ENCODE results near the gene KIF7. TPM values are rescaled to one million over a fixed set of nuclear protein-coding genes. Genes with fewer than 3 reads are reported as not detected.
A peak's percentile ranks its signal among the peaks of the same experiment; 100 is the strongest.
"Not testable (repeated sequence)": the region's sequence is repeated elsewhere in the genome, so short reads cannot be mapped to it uniquely, and the experiment has no call there.

Gene KIF7, protein sequence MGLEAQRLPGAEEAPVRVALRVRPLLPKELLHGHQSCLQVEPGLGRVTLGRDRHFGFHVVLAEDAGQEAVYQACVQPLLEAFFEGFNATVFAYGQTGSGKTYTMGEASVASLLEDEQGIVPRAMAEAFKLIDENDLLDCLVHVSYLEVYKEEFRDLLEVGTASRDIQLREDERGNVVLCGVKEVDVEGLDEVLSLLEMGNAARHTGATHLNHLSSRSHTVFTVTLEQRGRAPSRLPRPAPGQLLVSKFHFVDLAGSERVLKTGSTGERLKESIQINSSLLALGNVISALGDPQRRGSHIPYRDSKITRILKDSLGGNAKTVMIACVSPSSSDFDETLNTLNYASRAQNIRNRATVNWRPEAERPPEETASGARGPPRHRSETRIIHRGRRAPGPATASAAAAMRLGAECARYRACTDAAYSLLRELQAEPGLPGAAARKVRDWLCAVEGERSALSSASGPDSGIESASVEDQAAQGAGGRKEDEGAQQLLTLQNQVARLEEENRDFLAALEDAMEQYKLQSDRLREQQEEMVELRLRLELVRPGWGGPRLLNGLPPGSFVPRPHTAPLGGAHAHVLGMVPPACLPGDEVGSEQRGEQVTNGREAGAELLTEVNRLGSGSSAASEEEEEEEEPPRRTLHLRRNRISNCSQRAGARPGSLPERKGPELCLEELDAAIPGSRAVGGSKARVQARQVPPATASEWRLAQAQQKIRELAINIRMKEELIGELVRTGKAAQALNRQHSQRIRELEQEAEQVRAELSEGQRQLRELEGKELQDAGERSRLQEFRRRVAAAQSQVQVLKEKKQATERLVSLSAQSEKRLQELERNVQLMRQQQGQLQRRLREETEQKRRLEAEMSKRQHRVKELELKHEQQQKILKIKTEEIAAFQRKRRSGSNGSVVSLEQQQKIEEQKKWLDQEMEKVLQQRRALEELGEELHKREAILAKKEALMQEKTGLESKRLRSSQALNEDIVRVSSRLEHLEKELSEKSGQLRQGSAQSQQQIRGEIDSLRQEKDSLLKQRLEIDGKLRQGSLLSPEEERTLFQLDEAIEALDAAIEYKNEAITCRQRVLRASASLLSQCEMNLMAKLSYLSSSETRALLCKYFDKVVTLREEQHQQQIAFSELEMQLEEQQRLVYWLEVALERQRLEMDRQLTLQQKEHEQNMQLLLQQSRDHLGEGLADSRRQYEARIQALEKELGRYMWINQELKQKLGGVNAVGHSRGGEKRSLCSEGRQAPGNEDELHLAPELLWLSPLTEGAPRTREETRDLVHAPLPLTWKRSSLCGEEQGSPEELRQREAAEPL (N-terminal part only)
- total RNA-seq, result 0.21 TPM

DNA sequence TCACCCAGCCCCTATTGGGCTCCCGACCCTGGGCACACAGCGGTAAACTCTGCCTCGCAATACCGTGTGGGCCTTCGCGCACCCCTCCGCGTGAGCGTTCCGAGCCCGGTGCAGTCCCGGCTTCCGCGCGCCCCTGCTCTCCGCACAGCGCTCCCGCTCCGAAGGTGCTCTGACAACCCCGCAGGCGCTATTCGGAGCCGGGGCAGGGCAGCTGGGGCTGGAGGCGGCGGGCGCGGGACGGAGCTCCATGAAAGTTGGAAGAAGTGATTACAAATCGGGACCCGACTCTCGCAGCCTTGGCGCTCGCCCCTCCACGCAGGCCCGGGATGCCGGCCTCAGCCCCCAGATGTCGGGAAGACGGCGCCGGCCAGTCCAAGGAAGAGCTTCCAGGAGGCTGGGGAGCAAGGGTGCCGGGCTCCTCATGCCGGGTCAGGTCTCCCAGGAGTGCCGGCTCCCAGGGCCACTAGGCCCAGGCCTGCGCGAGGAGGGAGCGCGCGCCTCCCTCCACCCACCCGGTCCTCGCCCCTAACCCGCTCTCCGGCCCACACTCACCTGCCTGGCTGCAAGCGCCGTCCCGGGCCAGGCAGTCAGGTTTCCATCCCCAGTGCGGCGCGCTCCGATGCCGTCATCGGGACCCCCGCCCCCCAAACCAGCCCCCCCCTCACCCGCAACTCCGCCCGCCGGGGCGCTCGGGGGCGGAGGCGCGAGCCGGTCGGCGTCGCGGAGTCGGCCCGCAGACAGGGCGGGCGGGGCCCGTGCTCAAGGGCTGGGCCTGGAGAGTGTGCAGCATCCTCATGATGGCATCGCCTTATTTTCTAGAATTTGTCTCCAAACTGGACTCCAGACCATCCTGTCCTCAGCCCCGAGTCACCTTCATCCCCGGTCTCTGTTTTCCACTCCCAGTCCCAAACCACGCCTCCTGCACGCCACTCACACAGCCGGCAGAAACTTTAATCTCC, at the start of gene KIF7:
Gene KIF7, minus strand, starts transcription at position 621 of the 959 bp plus-strand sequence. CDS start 2,537 bp downstream, outside the sequence.
- H3K4me1 ChIP-seq (ENCODE audit: insufficient read depth, low read length), result peaks cover 9% of the 10 kb centered on the region
- H3K9me3 ChIP-seq (ENCODE audit: low read depth, low read length), result no peaks in the 10 kb centered on the region
- peaks cover 27% of the 10 kb centered on the region for H3K27me3 ChIP-seq (ENCODE audit: insufficient read depth, low read length)
- H3K4me3 ChIP-seq (ENCODE audit: low read length), result no peak within 1 kb of the TSS

DNA sequence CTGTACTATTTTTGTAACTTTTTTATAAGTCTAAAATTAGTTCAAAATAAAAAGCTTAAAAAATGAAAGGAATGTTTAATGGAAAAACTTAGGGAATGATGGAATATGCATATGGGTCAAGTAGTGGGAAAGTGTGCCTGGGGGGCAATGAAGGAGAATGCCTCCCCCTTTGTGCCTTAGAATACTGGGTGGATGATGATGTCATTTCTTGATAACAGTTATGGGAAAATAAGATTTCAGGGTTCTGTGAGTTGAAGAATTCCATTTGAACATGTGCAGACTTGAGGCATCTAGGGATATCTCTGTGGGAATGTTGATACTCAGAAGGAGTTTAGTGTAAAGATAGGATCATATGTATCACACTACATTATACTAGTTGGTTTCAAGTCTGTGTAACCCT, 49.1 kb upstream of the KIF7 start:
- Histone ChIP-seq H3K4me1 (ENCODE audit: insufficient read depth, low read length) (no peaks in the 10 kb centered on the region), H3K27me3 (ENCODE audit: insufficient read depth, low read length) (no peaks in the 10 kb centered on the region), H3K4me3 (ENCODE audit: low read length) (no peak overlapping the region), H3K9me3 (ENCODE audit: low read depth, low read length) (no peaks in the 10 kb centered on the region)

DNA sequence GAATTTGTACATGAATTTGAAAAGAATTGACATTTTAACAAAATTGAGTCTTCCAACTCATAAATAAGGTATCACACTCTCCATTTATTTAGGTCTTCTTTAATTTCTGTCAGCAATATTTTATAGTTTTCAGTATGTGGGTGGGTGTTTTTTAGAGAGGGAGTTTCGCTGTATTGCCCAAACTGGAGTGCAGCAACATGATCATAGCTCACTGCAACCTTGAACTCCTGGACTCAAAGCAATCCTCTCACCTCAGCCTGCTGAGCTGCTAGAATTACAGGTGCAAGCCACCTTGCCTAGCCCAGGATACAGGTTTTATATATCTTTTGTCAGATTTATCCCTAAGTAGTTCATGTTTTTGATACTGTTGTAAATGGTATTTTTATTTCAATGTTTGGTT, 39.9 kb upstream of the KIF7 start:
- peaks cover 6% of the 10 kb centered on the region for H3K4me1 ChIP-seq (ENCODE audit: insufficient read depth, low read length)
- no peaks in the 10 kb centered on the region for H3K9me3 ChIP-seq (ENCODE audit: low read depth, low read length)
- peaks cover 6% of the 10 kb centered on the region for H3K27me3 ChIP-seq (ENCODE audit: insufficient read depth, low read length)
- no peak overlapping the region for H3K4me3 ChIP-seq (ENCODE audit: low read length)

DNA sequence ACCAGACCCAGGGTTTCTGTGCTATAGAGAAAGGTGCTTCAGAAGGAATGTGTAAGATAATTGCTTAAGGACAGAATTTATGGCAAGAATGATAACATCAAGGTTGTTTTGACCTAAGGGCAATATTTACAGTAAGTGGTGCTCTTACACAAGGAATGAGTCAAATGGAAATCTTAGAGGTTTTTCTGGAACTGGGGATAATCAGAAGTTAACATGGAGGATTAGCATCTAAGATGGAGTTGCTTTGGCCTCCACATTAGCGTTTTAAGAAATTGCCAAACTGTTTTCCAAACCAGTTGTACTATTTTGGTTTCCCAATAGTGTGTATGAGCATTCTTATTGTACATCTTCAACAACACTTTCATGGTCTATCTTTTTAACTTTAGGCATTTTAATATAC, 38.4 kb upstream of the KIF7 start:
- Histone ChIP-seq H3K27me3 (ENCODE audit: insufficient read depth, low read length) (peaks cover under 1% of the 10 kb centered on the region), H3K9me3 (ENCODE audit: low read depth, low read length) (no peaks in the 10 kb centered on the region), H3K4me1 (ENCODE audit: insufficient read depth, low read length) (peaks cover 11% of the 10 kb centered on the region), H3K4me3 (ENCODE audit: low read length) (no peak overlapping the region)

DNA sequence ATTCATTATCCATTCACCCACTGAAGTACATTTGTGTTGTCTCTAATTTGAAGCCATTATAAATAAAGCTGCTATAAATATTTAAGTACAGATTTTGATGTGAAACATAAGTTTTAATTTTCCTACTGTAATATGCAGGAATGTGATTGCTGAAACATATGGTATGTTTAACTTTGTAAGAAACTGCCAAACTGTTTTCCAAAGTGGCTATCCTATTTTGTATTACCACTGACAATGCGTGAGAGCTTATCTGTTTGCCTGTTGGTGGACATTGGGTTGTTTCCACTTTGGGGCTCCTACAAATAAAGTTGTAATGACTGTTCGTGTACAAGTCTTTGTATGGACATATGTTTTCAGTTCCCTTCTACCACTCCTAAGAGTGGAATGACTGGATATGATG, 37.8 kb upstream of the KIF7 start:
- H3K4me3 ChIP-seq (ENCODE audit: low read length), result no peak overlapping the region
- H3K4me1 ChIP-seq (ENCODE audit: insufficient read depth, low read length), result peaks cover 11% of the 10 kb centered on the region
- H3K27me3 ChIP-seq (ENCODE audit: insufficient read depth, low read length), result no peaks in the 10 kb centered on the region
- H3K9me3 ChIP-seq (ENCODE audit: low read depth, low read length), result no peaks in the 10 kb centered on the region

DNA sequence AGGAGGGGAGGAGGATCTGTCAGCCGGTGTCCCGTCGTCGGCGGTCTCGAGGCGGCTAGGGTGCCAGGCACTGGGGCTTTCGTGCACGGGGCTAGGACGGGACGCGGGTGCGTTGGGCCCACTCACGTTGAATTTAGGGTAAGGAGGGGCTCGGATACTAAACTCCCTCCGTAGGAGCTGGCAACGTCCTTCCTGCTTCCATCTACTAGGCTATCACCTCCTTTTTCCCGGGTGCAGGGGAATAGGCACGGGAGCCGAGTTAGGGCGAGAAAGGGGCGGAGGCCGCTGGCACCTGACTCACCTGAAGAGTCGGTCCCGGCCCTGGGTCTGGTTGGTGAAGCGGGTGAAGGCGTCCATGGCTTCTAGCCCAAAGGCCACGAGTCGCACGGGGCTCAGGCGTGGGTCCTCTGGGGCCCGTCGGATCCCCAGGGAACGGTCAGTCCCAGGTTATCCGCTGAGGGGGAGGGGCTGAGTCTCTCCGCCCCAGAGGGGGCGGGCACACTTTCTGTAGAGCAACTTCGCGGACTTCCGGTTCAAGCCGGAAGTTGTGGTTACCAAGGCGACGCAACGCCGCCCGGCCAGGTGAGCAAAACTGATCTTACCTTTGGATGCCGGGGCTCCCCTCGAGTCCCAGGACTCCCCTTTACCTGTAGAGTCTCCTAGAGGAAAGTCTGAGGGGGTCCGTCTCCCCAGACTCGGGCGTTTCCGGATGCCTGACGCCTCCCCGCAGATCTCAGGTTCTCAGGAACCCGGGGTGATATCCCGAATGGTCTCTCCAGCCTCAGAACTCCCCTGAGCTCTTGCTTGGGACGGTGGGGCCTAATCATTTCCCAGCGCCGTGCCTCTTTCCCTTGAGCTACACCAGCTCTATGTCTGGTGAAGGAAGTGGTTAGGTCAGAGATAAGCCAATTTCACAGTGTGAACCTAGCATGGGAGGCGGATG, 35.3 kb upstream of the KIF7 start, which contains the start of the genes PEX11A and WDR93:
Gene PEX11A, minus strand, starts transcription at position 479 of the 943 bp plus-strand sequence. Its CDS starts 122 bp downstream, at position 357.
Gene WDR93, plus strand, starts transcription at position 536 of the 943 bp plus-strand sequence. CDS start 10,936 bp downstream, outside the sequence.
- H3K4me1 ChIP-seq (ENCODE audit: insufficient read depth, low read length), result peaks cover 11% of the 10 kb centered on the region
- H3K4me3 ChIP-seq (ENCODE audit: low read length), result peak within 1 kb of the TSS; percentile 76
- H3K9me3 ChIP-seq (ENCODE audit: low read depth, low read length), result no peaks in the 10 kb centered on the region
- H3K27me3 ChIP-seq (ENCODE audit: insufficient read depth, low read length), result no peaks in the 10 kb centered on the region

DNA sequence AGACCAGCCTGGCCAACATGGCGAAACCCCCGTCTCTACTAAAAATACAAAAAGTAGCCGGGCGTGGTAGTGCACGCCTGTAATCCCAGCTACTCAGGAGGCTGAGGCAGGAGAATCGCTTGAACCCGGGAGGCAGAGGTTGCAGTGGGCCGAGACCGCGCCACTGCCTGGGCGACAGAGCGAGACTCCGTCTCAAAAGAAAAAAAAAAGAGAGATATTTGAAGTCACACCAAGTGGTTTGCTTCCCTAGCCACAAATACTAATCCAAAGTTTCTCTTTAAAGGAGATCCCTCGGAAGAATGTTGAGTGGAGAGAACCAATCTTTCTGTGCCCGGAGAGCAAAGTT, 34.6 kb upstream of the KIF7 start:
- Histone ChIP-seq H3K4me1 (ENCODE audit: insufficient read depth, low read length) (peaks cover 11% of the 10 kb centered on the region), H3K4me3 (ENCODE audit: low read length) (peak overlapping the region; percentile 76)
- H3K27me3 ChIP-seq (ENCODE audit: insufficient read depth, low read length); H3K9me3 ChIP-seq (ENCODE audit: low read depth, low read length): not testable (repeated sequence)

DNA sequence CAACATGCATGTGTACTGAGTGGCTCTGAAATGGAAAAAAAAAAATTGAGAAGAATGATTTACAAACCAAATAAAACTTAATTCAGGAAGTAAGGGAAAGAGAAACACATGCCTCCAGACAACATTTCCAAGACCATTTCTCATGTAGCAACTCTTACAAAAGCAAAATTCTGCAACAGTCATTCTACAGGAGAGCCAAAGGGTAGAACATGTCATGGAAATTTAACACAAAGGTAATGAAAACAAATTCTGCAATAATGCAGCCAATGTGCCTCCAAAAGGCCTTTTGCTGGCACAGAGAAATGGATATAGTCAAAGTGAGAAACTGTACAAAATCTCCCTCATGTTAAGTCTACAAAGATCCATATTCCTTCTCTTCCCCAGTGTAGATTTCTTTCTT, 31.3 kb upstream of the KIF7 start:
- H3K4me3 ChIP-seq (ENCODE audit: low read length), result no peak overlapping the region
- no peaks in the 10 kb centered on the region for H3K9me3 ChIP-seq (ENCODE audit: low read depth, low read length)
- H3K4me1 ChIP-seq (ENCODE audit: insufficient read depth, low read length), result peaks cover 11% of the 10 kb centered on the region
- H3K27me3 ChIP-seq (ENCODE audit: insufficient read depth, low read length), result no peaks in the 10 kb centered on the region

DNA sequence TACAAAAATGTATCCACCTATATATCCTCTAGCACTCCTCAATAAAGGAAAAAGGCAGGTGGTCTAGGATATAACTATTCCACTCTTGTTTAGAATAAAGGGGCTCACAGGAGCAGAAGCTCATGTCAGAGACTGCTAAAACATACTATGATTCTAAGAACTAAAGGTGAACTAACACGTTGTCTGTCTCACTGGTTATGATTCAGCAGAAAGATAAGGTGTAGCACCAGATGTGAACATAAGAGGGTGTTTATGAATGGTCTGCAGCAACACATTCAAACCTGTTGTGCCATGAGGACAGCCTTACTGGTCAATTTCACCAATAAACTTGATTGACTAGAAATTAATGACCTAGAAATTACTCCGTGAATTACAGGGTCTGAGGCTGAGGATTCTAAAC, 30.7 kb upstream of the KIF7 start:
- no peak overlapping the region for H3K4me3 ChIP-seq (ENCODE audit: low read length)
- H3K27me3 ChIP-seq (ENCODE audit: insufficient read depth, low read length), result no peaks in the 10 kb centered on the region
- no peaks in the 10 kb centered on the region for H3K9me3 ChIP-seq (ENCODE audit: low read depth, low read length)
- H3K4me1 ChIP-seq (ENCODE audit: insufficient read depth, low read length), result peaks cover 9% of the 10 kb centered on the region

DNA sequence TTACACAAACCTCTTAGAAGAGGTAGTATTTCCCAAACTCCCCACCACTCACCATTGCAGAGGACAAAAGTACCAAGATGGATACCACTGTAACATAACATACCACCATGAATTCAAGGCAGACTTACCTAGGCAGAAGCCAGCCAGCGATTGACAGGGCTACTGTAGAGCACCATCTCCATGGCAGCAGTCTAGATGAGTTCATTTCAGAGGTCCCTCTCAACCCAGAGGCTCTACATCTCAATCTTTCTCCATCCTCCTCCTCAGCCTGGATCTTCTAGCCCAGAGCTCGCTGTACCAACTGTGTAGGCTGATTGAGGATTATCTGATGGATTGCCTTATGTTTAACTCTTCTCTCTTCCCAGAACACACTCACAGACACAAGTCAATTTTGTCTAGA, 25.9 kb upstream of the KIF7 start:
- no peaks in the 10 kb centered on the region for H3K27me3 ChIP-seq (ENCODE audit: insufficient read depth, low read length)
- H3K9me3 ChIP-seq (ENCODE audit: low read depth, low read length), result no peaks in the 10 kb centered on the region
- no peaks in the 10 kb centered on the region for H3K4me1 ChIP-seq (ENCODE audit: insufficient read depth, low read length)
- H3K4me3 ChIP-seq (ENCODE audit: low read length), result no peak overlapping the region

DNA sequence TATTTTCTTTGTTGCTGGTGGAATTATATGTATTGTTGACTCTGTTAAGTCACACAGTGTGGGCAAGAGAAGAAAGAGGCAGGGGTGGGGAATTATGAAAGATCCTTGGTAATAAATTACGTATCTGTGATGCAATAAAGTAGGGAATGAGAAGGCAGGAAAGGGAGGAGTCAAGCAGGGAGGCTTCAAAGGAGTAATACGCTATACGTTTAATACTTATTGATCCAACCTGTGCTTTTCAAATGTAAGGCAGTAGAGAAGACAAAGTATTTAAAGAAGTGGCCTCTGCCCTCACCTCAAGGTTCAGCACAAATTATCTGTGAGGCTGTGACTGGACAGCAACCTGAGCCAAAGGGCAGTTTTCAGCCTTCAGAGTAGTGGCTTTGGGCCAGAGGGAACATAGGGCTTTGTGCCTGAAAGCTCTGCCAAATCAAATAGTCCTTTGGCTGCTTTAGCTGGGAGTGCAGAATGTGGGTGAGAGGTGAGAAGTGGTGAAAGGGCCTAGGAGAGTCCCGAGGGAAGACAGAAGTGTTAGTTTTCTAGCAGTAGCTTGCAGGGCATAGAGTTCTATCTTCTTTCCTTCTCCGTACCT, 25.1 kb upstream of the KIF7 start:
- Histone ChIP-seq H3K4me3 (ENCODE audit: low read length) (no peak overlapping the region), H3K27me3 (ENCODE audit: insufficient read depth, low read length) (no peaks in the 10 kb centered on the region), H3K9me3 (ENCODE audit: low read depth, low read length) (no peaks in the 10 kb centered on the region), H3K4me1 (ENCODE audit: insufficient read depth, low read length) (no peaks in the 10 kb centered on the region)

DNA sequence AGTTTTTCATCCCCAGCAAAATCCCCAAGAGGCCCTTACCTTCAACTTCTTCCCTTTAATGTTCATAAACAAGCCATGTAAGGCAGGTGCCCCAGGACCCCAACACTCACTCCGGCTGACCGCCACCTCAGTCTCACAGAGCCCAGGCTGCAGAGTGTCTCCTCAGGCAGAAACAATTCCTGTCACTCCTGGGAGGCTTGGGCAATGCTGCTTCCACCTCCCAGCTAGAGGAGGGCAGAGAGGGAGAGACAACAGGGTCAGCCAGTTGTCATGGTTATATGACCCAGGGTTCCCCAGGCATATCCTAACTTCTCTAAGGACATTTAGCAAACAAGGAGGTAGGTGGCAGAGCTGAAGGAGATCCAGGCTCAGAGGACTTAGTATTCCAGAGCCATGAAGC, 23.9 kb upstream of the KIF7 start, which contains the start of gene PLIN1:
Gene PLIN1, minus strand, starts transcription at position 156 of the 400 bp plus-strand sequence. CDS start 1,878 bp downstream, outside the sequence.
- no peak within 1 kb of the TSS for H3K4me3 ChIP-seq (ENCODE audit: low read length)
- no peaks in the 10 kb centered on the region for H3K27me3 ChIP-seq (ENCODE audit: insufficient read depth, low read length)
- H3K9me3 ChIP-seq (ENCODE audit: low read depth, low read length), result no peaks in the 10 kb centered on the region
- H3K4me1 ChIP-seq (ENCODE audit: insufficient read depth, low read length), result no peaks in the 10 kb centered on the region
